Stimulated activated naive CD8-positive, alpha-beta T cell treated with anti-CD3 and anti-CD28 coated beads, Interleukin-15, Interleukin-2, amounts not matched to agents 100 ng/mL and 50 ng/mL, for 24 hours (primary cell): ENCODE results near the gene PRKN.
"Not testable (repeated sequence)": the region's sequence is repeated elsewhere in the genome, so short reads cannot be mapped to it uniquely, and the experiment has no call there.

Experiments
- H3K27ac Mint-ChIP-seq: one replicate; pipeline ENCODE4 v1.8.0; 2021; ENCODE audit warnings: mild to moderate bottlenecking, mixed read lengths
- H3K27me3 Mint-ChIP-seq: one replicate; pipeline ENCODE4 v1.8.0; 2021; ENCODE audit warnings: mixed read lengths
- H3K36me3 Mint-ChIP-seq: one replicate; pipeline ENCODE4 v1.8.0; 2021; ENCODE audit warnings: low read depth, mixed read lengths
- H3K4me1 Mint-ChIP-seq: one replicate; pipeline ENCODE4 v1.8.0; 2021; ENCODE audit warnings: low read depth, mixed read lengths
- H3K4me3 Mint-ChIP-seq: one replicate; pipeline ENCODE4 v1.8.0; 2021; ENCODE audit warnings: mild to moderate bottlenecking, mixed read lengths
- H3K9me3 Mint-ChIP-seq: one replicate; pipeline ENCODE4 v1.8.0; 2021; ENCODE audit warnings: mixed read lengths

Gene PRKN

DNA sequence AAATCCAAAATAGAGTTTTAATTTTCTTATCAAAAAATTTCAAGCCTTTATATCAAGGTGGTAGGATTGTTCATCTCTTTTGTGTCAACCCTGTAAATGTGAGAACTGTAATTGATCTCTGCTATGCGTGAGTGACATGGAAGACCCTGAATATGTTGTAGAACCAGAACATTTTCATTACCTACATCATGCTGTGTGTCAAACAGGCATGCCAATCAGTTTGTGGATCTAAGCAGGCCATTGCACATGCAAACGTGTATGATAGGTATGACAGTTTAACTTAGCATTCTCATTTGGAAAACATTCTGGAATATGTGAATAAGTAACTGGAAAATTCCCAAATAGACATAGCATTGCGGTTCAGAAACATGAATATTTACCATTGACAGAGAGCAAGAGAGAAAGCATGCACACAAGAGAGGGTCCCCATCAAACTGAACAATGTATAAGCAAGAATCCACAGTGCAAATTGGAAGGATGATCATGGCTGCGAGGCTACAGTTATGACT lies 812.1 kb downstream of the PRKN start:
- no peaks in the 10 kb centered on the region for H3K9me3 Mint-ChIP-seq
- no peak overlapping the region for H3K27ac Mint-ChIP-seq
- no peaks in the 10 kb centered on the region for H3K36me3 Mint-ChIP-seq
- no peak overlapping the region for H3K4me3 Mint-ChIP-seq
- H3K4me1 Mint-ChIP-seq, result no peaks in the 10 kb centered on the region
- H3K27me3 Mint-ChIP-seq, result no peaks in the 10 kb centered on the region

DNA sequence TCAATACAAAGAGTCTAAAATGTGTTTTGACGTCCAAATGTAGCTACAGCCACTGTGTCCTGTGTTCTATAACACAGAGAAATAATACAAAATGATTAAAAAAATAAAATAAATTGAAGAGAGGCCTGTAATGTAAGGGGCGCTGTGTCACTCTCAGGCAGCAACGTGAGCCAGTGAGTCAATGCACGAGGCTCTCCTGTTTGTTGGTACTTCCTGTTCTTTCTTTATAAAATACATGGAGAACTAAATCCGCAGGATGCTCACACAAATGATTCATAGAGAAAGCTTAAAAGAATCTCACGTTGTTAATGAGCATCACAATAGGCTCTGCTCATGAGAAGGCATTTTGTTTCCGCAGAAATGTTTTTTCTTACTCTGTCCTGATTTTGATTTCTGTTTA lies 818.7 kb downstream of the PRKN start:
- no peaks in the 10 kb centered on the region for H3K36me3 Mint-ChIP-seq
- H3K27me3 Mint-ChIP-seq, result no peaks in the 10 kb centered on the region
- H3K27ac Mint-ChIP-seq, result no peak overlapping the region
- H3K9me3 Mint-ChIP-seq, result peaks cover 3% of the 10 kb centered on the region
- H3K4me3 Mint-ChIP-seq, result no peak overlapping the region
- H3K4me1 Mint-ChIP-seq, result no peaks in the 10 kb centered on the region

DNA sequence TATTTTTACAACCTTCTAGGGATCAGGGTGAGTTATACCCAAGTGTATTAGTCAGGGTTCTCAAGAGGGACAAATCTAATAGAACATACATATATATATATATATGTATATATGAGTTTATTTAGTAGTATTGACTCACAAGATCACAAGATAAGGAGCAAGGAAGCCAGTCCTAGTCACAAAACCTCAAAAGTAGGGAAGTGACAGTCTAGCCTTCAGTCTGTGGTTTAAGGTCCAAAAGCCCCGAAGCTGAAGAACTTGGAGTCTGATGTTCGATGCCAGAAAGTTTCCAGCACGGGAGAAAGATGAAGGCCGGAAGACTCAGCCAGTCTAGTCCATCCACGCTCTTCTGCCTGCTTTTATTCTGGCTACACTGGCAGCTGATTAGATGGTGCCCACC lies 821.0 kb downstream of the PRKN start:
- Mint-ChIP-seq H3K36me3 (no peaks in the 10 kb centered on the region), H3K27ac (no peak overlapping the region), H3K4me1 (no peaks in the 10 kb centered on the region), H3K9me3 (peaks cover 3% of the 10 kb centered on the region), H3K27me3 (no peaks in the 10 kb centered on the region), H3K4me3 (no peak overlapping the region)

DNA sequence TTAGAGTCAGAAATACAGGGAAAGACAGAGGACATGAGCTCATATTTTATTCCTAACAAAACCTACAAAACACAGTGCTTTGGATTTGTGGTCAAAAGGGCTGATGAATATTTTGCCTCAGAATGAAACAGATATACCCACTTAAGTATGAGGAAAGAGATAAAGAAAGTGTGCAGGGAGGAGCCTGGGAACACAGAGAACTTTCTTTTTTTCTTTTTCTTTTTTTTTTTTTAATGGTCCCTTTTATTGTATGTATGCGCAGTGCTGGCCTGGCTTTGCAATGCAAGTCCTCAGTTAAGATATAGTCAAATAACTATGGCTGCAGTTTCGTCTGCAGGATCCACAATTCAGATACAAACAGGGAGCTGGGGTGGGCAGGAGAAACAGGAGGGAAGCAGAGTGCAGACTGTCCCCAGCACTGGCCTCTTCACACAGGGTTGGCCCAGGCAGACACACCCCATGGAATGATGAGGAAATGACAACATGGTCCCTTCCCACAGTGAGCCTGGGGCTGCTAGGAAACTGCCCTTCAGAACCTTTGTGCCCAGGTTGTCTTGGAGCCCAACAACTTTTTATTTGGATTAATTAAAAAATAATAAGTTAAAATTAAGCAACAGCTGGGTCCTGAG lies 823.9 kb downstream of the PRKN start:
- H3K4me3 Mint-ChIP-seq, result no peak overlapping the region
- H3K9me3 Mint-ChIP-seq, result no peaks in the 10 kb centered on the region
- no peaks in the 10 kb centered on the region for H3K27me3 Mint-ChIP-seq
- no peaks in the 10 kb centered on the region for H3K4me1 Mint-ChIP-seq
- H3K36me3 Mint-ChIP-seq, result no peaks in the 10 kb centered on the region
- no peak overlapping the region for H3K27ac Mint-ChIP-seq

DNA sequence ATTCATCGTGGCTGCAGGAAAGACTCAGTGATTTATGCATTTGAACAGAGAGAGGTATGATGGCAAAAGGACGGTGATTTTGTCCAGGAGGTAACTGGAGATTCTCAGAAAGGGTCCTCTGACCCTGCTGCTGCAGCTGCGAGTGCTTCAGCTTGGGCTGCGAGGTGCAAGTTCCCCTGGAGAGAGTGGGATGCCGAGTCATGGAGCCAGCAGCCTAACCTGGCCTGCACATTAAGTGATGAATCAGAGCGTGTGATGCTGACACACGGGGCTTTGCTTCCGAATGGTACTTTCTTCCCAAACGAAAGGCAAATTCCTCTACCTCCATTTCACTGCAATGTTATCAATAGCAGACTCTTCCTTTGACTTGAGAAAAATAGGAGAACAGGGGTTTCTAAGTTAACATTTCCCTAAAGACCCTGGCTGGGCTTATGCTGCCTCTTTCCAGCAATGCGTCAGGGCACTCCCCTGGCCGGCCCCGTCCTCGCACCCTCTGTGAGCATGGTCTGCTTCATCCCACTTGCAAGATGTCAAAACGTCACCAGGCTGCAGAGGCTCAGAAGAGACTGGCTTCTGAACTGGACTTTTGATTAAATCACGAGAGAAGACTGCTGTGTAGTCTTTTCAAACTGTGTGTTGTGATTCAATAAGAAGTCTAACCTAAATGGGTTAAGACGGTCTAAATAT lies 825.7 kb downstream of the PRKN start:
- H3K4me1 Mint-ChIP-seq, result no peaks in the 10 kb centered on the region
- no peaks in the 10 kb centered on the region for H3K36me3 Mint-ChIP-seq
- H3K27ac Mint-ChIP-seq, result no peak overlapping the region
- no peak overlapping the region for H3K4me3 Mint-ChIP-seq
- no peaks in the 10 kb centered on the region for H3K27me3 Mint-ChIP-seq
- no peaks in the 10 kb centered on the region for H3K9me3 Mint-ChIP-seq

DNA sequence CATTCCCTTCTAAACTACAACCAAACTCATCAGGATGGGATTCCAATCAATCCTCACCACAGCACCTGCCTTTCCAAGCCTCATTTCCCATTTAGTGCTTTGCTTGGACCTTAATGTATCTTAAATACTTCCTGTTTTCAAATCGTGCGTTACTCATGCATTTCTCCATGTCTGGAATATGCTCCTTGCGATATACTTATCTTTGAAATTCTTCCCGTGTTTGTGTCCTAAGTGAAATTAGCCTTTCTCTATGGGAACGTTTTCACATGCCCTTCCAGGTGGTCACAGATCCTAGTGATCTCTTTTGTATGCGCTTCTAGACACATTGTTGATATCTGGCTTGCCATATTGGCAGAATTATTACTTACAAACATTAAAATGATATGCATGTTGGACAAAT lies 833.1 kb downstream of the PRKN start:
- no peak overlapping the region for H3K27ac Mint-ChIP-seq

DNA sequence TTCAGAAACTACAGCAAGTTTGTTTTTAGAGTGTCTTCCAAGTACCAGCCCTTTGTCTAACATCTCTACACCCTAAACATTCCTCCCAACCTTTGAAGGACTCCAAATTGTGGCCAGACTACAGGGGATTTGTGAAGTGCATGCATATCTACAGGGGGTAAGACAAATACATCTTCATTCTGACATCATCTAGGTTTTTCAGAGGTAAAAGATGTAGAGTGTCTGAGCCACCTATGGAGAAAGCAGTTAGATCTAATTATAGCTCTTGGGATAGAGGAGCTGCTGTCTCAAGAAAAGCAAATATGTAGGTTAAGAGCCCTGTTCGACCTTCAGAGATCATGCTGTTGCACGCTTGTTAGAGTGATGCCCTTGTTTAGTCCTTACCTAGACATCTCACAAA lies 836.0 kb downstream of the PRKN start:
- Mint-ChIP-seq H3K4me3 (no peak overlapping the region), H3K36me3 (no peaks in the 10 kb centered on the region), H3K4me1 (no peaks in the 10 kb centered on the region), H3K9me3 (no peaks in the 10 kb centered on the region), H3K27ac (no peak overlapping the region), H3K27me3 (no peaks in the 10 kb centered on the region)

More for the DNA sequence above, 833.1 kb downstream of the PRKN start:
- Mint-ChIP-seq H3K9me3 (no peaks in the 10 kb centered on the region), H3K36me3 (no peaks in the 10 kb centered on the region), H3K27me3 (no peaks in the 10 kb centered on the region), H3K4me1 (no peaks in the 10 kb centered on the region), H3K4me3 (no peak overlapping the region)

DNA sequence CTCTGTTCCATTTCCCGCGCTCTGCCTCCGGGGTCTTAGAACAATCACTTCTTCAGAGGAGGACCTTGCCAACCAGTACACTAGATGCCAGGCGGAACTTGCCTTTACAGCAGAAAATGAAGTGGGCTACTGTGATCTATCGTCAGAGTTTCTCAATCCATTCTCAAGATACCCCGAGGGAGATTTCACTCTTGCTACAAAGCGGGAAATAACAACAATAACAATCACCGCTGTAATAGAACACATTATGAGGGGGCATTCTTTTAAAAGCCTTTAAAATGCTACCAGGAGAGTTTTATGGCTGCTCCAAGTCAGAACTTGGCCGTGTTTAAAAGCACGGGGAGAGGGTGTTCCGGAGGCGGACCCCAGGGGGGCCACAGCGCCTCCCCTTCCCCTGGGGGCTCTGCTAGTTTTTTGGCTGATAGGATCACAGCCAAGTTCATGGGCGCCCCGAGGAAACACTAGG lies 836.7 kb downstream of the PRKN start:
- no peaks in the 10 kb centered on the region for H3K27me3 Mint-ChIP-seq
- no peak overlapping the region for H3K4me3 Mint-ChIP-seq
- H3K9me3 Mint-ChIP-seq, result no peaks in the 10 kb centered on the region
- no peaks in the 10 kb centered on the region for H3K36me3 Mint-ChIP-seq
- H3K27ac Mint-ChIP-seq, result no peak overlapping the region
- no peaks in the 10 kb centered on the region for H3K4me1 Mint-ChIP-seq

DNA sequence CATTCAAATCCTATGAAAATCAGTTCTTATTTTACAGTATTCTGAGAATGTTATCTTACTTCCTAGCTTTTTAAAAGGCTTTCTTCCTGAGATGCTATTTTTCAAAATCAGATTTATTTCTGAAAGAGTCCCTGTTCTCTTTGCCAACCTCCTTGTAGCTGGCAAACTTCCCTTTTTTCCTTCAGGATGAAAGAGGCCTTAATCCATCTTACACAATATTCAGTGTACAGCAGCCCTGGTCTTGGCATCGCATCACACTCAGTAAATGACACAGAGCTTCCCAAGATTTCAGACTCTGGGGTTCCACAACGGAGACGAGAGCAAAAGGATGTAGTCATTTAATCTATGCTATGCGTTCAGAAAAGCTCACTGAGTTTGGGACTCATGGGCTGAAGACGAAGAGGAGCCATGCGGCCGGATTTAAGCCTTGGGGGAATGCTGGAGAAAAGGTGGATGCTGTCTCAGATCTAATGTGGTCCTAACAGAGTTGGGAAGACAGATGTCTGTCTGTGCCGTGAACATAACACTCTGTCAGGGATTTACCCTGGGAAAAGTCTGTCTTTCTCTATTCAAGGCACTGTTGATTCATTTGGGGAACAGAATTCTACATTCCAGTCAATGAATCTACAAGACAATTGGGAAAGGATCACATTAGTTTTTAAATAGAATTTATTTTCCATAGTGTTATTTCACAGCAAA lies 837.3 kb downstream of the PRKN start:
- no peak overlapping the region for H3K27ac Mint-ChIP-seq
- no peaks in the 10 kb centered on the region for H3K4me1 Mint-ChIP-seq
- no peaks in the 10 kb centered on the region for H3K36me3 Mint-ChIP-seq
- H3K27me3 Mint-ChIP-seq, result no peaks in the 10 kb centered on the region
- H3K4me3 Mint-ChIP-seq, result no peak overlapping the region
- H3K9me3 Mint-ChIP-seq, result no peaks in the 10 kb centered on the region

DNA sequence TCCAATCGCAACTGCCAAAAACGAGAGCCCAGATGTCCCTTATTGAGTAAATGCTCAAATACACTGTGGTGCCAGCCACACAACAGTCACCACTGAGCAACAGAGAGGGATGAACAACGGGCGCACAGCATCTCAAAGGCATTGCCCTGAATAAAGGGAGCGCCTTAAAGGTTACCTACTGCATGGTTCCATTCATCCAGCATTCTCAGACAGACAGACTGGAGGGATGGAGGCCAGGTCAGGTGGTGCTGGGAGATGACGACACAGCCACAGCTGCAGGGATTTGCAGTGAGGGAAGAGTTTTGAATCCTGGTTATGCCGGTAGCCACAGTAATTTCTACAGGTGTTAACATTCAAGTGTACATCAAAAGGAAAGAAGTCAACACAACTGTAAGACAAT lies 838.2 kb downstream of the PRKN start:
- no peaks in the 10 kb centered on the region for H3K9me3 Mint-ChIP-seq
- H3K36me3 Mint-ChIP-seq, result no peaks in the 10 kb centered on the region
- no peaks in the 10 kb centered on the region for H3K27me3 Mint-ChIP-seq
- H3K27ac Mint-ChIP-seq, result no peak overlapping the region
- no peaks in the 10 kb centered on the region for H3K4me1 Mint-ChIP-seq
- H3K4me3 Mint-ChIP-seq, result no peak overlapping the region

DNA sequence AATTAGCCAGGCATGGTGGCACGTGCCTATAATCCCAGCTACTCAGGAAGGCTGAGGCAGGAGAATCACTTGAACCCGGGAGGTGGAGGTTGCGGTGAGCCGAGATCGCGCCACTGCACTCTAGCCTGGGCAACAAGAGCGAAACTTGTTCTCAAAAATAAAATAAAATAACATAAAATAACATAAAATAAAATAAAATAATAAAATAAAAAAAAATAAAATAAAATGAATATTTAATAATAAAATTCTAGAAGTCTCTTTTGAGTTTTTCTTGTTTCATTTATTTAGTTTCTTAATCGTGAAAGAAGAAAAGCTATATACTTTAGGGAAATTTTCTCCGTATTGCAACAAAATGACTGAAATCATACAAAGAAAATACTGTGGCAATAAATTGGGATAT lies 841.0 kb downstream of the PRKN start:
- not testable (repeated sequence) for H3K27me3 Mint-ChIP-seq, H3K4me1 Mint-ChIP-seq, H3K27ac Mint-ChIP-seq

DNA sequence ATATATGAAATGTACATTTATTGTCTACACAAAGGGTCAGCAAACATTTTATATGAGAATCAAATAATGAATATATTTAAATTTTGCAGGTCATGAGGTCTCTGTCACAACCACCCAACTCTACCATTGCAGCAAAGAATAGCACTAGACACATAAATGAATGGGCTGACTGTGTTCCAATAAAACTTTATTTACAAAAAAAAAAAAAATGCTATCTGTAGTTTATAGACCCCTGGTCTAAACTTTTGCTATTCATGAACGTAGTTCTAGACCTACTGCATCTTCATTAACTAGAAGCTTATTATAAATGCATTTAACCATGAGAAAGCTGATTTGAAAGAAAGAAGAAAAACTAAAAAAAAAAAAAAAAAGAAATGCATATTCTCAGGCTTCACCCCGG lies 842.8 kb downstream of the PRKN start:
- no peaks in the 10 kb centered on the region for H3K36me3 Mint-ChIP-seq
- H3K4me1 Mint-ChIP-seq, result no peaks in the 10 kb centered on the region
- no peaks in the 10 kb centered on the region for H3K9me3 Mint-ChIP-seq
- H3K27me3 Mint-ChIP-seq, result no peaks in the 10 kb centered on the region
- no peak overlapping the region for H3K27ac Mint-ChIP-seq
- H3K4me3 Mint-ChIP-seq, result no peak overlapping the region

More for the DNA sequence above, 841.0 kb downstream of the PRKN start:
- H3K4me3 Mint-ChIP-seq, H3K36me3 Mint-ChIP-seq, H3K9me3 Mint-ChIP-seq: not testable (repeated sequence)

DNA sequence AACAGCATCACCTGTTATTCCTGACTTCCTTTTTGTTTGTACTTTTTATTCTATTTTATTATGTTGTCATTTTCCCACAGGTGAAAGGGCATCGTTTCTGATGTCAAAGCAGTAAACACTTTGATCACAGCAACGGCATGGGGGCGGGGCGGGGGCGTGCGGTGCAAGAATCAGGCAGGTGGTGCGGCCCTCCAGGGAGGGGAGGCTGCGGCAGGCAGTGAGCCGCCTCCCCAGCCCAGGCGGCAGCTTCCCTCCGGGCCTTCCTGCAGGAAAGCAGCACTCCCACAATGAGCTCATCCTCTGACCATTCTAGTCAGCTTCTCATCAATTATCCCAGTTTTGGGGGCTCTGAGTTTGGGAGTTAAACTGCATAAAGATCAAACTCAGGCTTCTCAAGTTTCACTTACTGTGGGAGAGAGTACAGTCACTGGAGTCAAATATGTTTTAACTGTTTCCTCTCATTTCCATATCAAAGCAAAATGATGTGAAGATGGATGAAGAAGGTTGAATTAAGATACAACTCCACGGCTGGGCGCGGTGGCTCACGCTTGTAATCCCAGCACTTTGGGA lies 845.3 kb downstream of the PRKN start:
- Mint-ChIP-seq H3K4me3 (no peak overlapping the region), H3K27me3 (no peaks in the 10 kb centered on the region), H3K4me1 (no peaks in the 10 kb centered on the region), H3K27ac (no peak overlapping the region), H3K9me3 (no peaks in the 10 kb centered on the region), H3K36me3 (no peaks in the 10 kb centered on the region)

DNA sequence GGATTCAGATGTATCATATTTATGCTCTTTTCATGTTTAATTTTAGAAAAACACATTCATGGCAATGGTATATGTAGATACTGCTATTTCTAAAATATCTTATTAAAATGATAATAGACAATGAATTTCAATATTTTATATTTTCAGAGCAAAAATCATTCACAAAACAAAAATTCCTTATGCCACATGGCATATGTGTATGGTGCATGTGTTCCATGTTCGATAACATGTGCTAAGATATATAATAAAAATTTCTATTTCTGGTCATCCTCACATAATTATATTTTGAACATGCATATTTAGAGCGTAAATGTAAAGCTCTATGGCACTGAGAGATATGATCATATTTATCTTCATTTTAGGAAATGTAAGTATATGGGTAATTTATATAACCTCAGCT lies 847.5 kb downstream of the PRKN start:
- Mint-ChIP-seq H3K27ac (no peak overlapping the region), H3K36me3 (no peaks in the 10 kb centered on the region), H3K4me3 (no peak overlapping the region), H3K4me1 (no peaks in the 10 kb centered on the region), H3K27me3 (no peaks in the 10 kb centered on the region), H3K9me3 (no peaks in the 10 kb centered on the region)

DNA sequence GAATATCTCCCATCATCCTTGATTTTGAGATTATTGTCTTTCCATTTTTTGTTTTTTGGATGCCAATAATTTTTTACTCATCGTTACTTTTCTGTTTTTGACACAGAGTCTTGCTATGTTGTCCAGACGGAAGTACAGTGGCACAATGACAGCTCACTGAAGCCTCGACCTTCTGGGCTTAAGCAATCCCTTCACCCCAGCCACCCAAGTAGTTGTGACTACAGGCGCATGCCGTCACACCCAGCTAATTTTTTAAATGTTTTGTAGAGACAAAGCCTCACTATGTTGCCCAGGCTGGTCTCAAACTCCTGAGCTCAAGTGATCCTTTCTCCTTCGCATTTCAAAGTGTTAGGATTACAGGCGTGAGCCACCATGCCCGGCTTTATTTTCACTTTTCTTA lies 851.3 kb downstream of the PRKN start:
- no peak overlapping the region for H3K27ac Mint-ChIP-seq
- H3K36me3 Mint-ChIP-seq, result no peaks in the 10 kb centered on the region
- H3K27me3 Mint-ChIP-seq, result no peaks in the 10 kb centered on the region
- H3K4me3 Mint-ChIP-seq, result no peak overlapping the region
- no peaks in the 10 kb centered on the region for H3K4me1 Mint-ChIP-seq
- no peaks in the 10 kb centered on the region for H3K9me3 Mint-ChIP-seq
